Measurements from ENCODE around the gene KRT37. TPM values are rescaled to one million over a fixed set of nuclear protein-coding genes. Genes with fewer than 3 reads are reported as not detected.

KRT37 gene
- total RNA-seq, 2 donors from 2014 or later = not detected

- no peak overlapping the region for H3K4me3 ChIP-seq
- no peak overlapping the region for H3K27ac ChIP-seq
- WGBS, 2 donors = 52 to 67% methylated on average over 1 to 2 of the region's 2 CpGs
- DNase-seq (no peak), ATAC-seq (no peak)
- TF ChIP-seq CTCF (IDR thresholded peaks at IDR 0.05) (no peak), POLR2A (IDR thresholded peaks at IDR 0.05) (no peak)
- intact Hi-C loops (cut with DNase I) = no loop called here
- no peaks in the 10 kb centered on the region for H3K9me3 ChIP-seq
- H3K27me3 ChIP-seq = no peaks in the 10 kb centered on the region
- H3K36me3 ChIP-seq (replicated peaks in 1 of 2; ENCODE audit: insufficient read depth in 1 of 2, low read depth in 2 of 2) = no peaks in the 10 kb centered on the region
- no peaks in the 10 kb centered on the region for H3K4me1 ChIP-seq
Observed at GRCh38 chr17:41448506-41448905, 24.1 kb upstream of the KRT37 start.

- TF ChIP-seq POLR2A (IDR thresholded peaks at IDR 0.05) (no peak), CTCF (IDR thresholded peaks at IDR 0.05) (no peak)
- WGBS, 2 donors = 39% methylated on average over 2 of the region's 2 CpGs
- no peak for ATAC-seq
Observed at GRCh38 chr17:41446806-41447205, 22.4 kb upstream of the KRT37 start.

GRCh38 chr17:41444640-41445039 is 20.3 kb upstream of the KRT37 start:
- WGBS, 2 donors = 51 to 58% methylated on average over 3 of the region's 3 CpGs
- DNase-seq (no peak), ATAC-seq (no peak)
- no peaks in the 10 kb centered on the region for H3K4me1 ChIP-seq
- no peaks in the 10 kb centered on the region for H3K9me3 ChIP-seq
- H3K36me3 ChIP-seq (replicated peaks in 1 of 2; ENCODE audit: insufficient read depth in 1 of 2, low read depth in 2 of 2) = no peaks in the 10 kb centered on the region
- TF ChIP-seq CTCF (IDR thresholded peaks at IDR 0.05) (no peak), POLR2A (IDR thresholded peaks at IDR 0.05) (no peak)
- H3K4me3 ChIP-seq = no peak overlapping the region
- H3K27ac ChIP-seq = no peak overlapping the region
- no peaks in the 10 kb centered on the region for H3K27me3 ChIP-seq
- intact Hi-C loops (cut with DNase I) = no loop called here

More at GRCh38 chr17:41446806-41447205, 22.4 kb upstream of the KRT37 start:
- Histone ChIP-seq H3K4me1 (no peaks in the 10 kb centered on the region), H3K27me3 (no peaks in the 10 kb centered on the region), H3K36me3 (replicated peaks in 1 of 2; ENCODE audit: insufficient read depth in 1 of 2, low read depth in 2 of 2) (no peaks in the 10 kb centered on the region), H3K4me3 (no peak overlapping the region), H3K27ac (no peak overlapping the region), H3K9me3 (no peaks in the 10 kb centered on the region)
- no peak for DNase-seq
- intact Hi-C loops (cut with DNase I) = no loop called here

- no peak for DNase-seq
- H3K4me1 ChIP-seq = no peaks in the 10 kb centered on the region
- ATAC-seq = no peak
- intact Hi-C loops (cut with DNase I) = no loop called here
- H3K27me3 ChIP-seq = no peaks in the 10 kb centered on the region
- H3K27ac ChIP-seq = no peak overlapping the region
- H3K36me3 ChIP-seq (replicated peaks in 1 of 2; ENCODE audit: insufficient read depth in 1 of 2, low read depth in 2 of 2) = no peaks in the 10 kb centered on the region
- no peaks in the 10 kb centered on the region for H3K9me3 ChIP-seq
- no peak for TF ChIP-seq POLR2A (IDR thresholded peaks at IDR 0.05)
- no peak for TF ChIP-seq CTCF (IDR thresholded peaks at IDR 0.05)
- no peak overlapping the region for H3K4me3 ChIP-seq
- 5 to 30% methylated on average over 1 of the region's 1 CpG for WGBS, 2 donors
Observed at GRCh38 chr17:41444186-41444585, 19.8 kb upstream of the KRT37 start.

- intact Hi-C loops (cut with DNase I) = no loop called here
- ATAC-seq = no peak
Observed at GRCh38 chr17:41442739-41443138, 18.4 kb upstream of the KRT37 start.

More at GRCh38 chr17:41442739-41443138, 18.4 kb upstream of the KRT37 start:
- H3K4me3 ChIP-seq = no peak overlapping the region
- 64 to 65% methylated on average over 4 of the region's 4 CpGs for WGBS, 2 donors
- H3K36me3 ChIP-seq (replicated peaks in 1 of 2; ENCODE audit: insufficient read depth in 1 of 2, low read depth in 2 of 2) = no peaks in the 10 kb centered on the region
- no peaks in the 10 kb centered on the region for H3K4me1 ChIP-seq
- no peak for DNase-seq
- TF ChIP-seq POLR2A (IDR thresholded peaks at IDR 0.05) = no peak
- TF ChIP-seq CTCF (IDR thresholded peaks at IDR 0.05) = no peak
- H3K9me3 ChIP-seq = no peaks in the 10 kb centered on the region
- H3K27me3 ChIP-seq = no peaks in the 10 kb centered on the region
- no peak overlapping the region for H3K27ac ChIP-seq

Measured in body of pancreas (tissue), 4 donors.